ENCODE results near the gene CREBRF.
"Not testable (repeated sequence)": the region's sequence is repeated elsewhere in the genome, so short reads cannot be mapped to it uniquely, and the experiment has no call there.

Gene CREBRF

DNA sequence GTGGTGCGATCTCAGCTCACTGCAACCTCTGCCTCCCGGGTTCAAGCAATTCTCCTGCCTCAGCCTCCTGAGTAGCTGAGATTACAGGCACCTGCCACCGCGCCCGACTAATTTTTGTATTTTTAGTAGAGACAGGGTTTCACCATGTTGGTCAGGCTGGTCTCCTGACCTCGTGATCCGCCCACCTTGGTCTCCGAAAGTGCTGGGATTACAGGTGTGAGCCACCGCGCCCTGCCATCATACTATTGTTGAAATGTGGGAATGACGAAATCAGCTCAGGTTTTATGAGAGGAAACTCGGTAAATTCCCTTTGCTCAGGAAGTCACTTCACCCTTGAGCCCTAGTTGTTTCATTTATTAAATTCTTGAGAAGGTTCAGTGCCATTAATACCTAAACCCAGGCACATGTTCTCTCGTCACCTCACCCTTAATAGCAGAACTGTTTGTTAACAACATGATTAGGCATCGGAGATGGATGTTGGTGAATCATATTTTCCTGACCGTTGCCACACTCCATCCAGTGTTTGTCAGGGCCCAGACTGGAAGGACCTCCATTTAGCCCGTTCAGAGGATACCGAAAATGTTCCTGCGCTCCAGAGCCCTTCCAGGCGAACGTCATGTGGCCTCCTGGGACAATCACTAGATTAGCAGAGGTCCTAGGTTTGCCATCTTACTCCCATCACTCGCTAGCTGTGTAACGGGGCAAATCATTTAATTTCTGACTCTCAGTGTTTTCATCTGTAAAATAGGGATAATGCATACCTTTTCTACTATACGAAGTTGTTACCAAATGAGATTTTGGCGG lies 20.0 kb upstream of the CREBRF start:
- no peak for DNase-seq

DNA sequence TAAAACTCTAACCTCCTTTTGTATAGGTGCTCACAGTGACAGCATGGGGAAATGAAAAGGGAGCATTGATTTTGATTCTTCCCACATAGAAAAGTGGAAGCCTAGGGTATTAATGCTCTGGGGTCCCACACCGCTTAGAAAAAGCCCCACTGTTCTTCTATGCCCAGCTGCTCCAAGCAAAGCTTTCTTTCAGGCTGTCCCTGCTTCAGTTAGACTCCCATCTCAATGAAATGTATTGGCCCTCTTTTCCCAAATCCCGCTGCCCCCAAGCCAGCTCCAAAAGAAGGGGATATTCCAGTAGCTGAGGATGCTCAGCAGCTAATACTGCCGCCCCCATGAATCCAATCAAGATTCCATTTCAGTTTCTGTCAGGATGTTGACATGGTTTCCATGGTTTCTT lies 17.0 kb upstream of the CREBRF start:
- no peak for DNase-seq

- DNase-seq = no peak
Measured at GRCh38 chr5:173039964-173040363, 16.2 kb upstream of the CREBRF start.

DNA sequence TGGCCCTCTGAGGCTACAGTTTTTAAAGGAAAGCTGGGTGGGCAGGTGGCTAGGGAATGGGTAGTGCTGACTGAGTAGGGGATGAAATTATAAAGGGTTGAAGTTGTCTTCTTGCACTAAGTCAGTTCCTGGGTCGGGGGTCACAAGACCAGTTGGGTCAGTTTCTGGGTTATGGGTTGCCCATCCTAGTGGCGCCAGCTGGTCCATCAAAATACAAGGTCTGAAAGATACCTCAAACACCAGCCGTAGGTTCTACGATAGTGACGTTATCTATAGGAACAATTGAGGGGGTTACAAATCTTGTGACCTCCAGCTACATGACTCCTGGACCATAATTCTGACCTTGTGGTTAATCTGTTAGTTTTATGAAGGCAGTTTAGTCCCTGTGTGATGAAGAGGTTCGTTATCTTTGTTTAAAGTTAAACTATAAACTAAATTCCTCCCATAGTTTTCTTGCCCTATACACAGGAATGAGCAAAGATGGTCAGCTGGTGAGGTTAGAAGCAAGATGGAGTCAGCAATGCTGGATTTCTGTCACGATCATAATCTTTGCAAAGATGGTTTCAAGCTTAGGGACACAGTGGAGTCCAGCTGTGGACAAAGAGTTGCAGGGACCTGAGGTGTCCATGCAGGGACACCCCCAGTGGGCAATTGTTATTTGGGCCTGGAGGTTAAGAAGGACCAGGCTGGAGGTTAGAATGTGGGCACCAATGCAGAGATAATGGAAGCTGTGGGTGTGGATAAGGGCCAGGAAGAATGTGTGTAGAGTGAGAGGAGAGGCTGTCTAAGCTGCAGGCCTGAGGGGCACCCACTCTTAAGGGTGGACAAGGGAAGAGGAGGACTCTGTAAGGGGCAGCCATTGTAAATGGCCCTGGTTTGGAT lies 14.0 kb upstream of the CREBRF start:
- DNase-seq = peak; percentile 29

DNA sequence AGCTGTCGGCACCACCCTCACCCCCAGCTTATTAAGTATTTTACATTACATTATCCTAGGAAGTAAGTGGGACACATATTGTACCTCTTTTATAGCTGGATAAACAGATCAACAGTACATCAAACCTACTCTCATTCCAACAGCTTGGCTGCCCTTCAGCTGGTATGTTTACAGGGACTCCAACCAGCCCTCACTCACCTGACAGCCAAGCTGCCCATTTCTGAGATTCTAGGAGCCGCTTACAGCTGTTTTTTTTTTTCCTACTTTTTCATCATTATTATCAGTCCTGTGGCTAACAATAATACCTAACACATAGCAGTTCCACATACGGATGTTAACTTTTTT lies 13.4 kb upstream of the CREBRF start:
- no peak for DNase-seq

GRCh38 chr5:173045474-173045873 lies 10.7 kb upstream of the CREBRF start:
- DNase-seq = no peak

DNA sequence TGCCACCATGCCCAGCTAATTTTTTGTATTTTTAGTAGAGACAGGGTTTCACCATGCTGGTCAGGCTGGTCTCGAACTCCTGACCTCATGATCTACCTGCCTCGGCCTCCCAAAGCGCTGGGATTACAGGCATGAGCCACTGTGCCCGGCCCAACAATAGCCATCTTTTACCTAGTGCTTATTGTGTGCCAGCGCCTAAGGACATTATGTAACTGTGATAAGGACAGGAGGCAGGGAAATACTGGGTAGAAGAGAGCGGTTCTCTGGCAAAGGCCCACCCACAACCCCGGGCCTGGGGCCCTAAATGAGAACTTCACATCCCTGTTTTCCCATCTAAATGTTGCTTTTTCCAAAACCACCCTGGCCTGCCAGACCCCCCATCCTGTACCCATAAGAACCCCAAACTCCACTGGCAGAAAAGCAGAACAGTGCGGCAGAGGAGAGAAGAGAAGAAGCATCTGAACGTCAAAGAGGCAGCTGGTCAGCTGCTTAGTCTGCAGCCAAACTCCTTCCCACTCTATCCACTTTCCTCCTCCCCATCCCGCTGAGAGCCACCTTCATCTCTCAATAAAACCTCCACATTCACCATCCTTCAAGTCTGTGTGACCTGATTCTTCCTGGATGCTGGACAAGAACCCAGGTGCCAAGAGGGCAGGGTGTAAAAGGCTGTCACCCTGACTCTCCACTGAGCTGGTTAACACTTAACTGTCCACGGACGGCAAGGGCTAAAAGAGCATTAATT lies 8.9 kb upstream of the CREBRF start:
- DNase-seq = not testable (repeated sequence)

DNA sequence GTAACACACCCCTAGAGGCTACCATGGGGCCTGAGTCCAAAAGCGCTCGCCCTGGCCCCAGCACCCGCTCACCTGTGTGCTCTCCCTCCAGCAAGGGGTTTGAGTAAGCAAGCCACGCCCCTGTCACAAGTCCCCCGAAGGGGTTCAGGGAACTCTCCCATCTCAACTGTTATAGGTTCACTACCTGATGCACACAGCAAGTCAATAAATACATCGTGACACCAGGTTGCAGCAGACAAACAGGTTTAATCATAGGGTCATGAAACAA lies 8.4 kb upstream of the CREBRF start:
- DNase-seq = no peak

DNA sequence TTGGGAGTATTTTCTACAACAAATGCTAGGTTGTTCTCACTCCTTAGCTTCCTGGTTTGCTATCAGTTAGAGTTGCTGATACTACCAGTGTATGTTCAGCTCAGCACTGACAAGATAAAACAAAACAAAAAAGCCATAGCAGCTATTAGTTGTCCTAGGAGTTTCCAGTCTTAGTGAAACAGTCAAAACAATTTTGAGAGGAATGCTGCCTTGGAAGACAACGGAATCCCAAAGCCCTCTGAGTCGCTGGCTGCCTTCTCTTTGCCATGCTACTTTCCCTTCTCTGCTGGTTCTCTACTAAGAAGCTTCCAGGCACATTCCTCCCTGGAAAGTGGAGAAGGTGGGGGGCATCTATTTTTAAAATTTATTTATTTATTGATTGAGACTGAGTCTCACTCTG lies 5.4 kb upstream of the CREBRF start:
- DNase-seq = no peak

DNA sequence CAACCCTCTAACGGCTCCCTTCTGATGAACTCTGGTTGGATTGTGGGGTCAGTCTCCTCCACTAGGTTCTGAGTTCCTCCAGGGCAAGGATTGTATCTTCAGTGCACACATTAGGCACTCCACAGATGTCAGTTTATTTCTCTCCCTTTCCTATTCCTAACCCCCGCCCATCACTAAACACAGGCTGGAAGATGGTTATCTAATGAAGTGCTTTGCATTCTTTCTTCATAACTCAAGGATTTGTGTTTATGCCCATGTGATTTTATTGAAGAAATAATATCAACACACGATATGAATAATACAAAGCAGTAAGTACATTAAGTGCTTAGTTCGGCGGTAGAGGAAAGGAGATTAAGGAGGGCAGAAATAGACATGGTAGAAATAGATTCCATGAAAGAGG lies 4.4 kb upstream of the CREBRF start:
- DNase-seq = peak; percentile 86

GRCh38 chr5:173053041-173053440 lies 3.1 kb upstream of the CREBRF start:
- DNase-seq = no peak

DNA sequence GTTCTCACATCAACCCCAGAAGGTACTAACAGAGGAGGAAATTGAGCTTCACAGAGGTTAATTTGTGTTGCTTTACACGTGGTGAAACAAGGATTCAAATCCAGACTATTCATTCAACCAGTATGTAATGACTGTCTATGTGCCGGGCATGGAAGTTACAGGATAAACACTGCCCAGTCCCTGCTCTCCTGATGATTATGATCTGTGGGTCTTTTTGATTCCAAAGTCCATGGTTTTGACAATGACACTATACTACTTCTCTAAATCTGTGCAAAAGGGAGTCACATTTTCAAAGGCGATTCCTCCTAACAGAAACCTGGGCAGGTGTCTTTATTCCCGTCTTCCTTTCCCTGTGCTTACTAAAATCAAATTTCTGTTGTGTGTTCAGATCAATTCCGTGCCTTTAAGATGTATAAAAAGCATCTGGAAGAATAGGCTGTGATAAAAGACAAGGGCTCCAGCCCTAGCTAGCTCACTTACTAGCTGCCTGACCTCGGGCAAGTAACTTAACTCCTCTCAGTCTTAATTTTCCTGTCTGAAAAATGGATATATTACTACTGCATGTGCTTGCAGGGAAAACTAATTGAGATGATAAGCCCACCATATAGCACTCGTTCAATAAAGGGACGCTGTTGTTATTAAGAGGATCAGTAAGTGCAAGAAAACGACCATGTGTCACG lies 970 bp upstream of the CREBRF start:
- DNase-seq = no peak

DNA sequence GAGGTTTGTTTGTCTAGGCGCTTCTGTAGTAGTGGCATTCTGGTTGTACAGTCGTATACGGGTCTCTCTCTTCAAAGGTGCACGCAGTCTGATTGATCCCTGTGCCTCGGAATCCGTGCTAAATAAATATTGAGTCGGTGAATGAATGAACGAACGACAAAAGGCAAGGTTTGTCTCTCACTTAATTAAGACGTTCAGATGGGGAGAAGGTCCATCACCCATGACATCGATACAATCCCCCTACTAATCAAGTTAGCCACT lies 500 bp upstream of the CREBRF start:
- DNase-seq = peak; percentile 9

GRCh38 chr5:173056783-173057061 lies 570 bp downstream of the CREBRF start:
- no peak for DNase-seq

DNA sequence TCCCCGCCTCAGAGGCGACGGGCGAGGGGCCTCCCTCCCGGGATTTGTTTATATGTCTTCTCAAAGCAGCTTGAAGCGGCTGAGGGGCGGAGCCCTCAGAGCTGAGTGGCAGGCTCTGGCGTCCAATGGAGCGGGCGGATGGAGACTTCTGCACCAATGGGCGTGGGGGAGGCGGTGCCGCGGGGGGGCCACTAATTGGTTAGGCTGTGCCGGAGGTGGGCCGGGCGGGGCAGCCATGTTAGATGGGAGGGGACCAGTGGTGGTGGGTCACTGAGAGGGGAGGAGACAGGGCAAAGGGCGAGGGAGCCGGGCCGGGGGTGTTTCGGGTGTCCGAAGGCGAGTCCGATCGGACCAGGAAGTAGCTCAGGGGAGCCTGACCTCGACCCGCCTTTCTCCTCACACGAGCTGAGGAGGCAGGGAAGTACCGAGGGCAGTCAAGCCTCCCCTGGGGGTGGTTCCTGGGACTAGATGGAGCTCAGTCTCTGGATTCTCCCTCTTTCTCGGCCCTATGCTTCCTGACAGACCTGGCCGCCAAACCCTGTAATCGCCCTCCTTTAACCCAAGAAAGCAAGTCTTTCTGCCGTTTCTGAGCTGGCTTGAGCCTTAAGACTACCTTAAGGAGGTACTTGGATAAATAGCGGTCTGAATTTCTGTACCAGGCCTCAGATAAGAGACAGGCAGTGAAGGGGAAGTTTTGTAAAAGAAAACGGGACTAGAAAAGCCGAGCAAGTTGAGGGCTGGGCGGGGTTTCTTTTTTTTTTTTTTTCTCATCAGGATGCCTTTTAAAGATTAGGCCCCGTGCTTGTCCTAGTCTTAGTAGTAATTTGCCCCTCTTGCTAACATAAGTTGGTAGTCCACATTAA lies 1.1 kb downstream of the CREBRF start:
- DNase-seq = peak; percentile 96

DNA sequence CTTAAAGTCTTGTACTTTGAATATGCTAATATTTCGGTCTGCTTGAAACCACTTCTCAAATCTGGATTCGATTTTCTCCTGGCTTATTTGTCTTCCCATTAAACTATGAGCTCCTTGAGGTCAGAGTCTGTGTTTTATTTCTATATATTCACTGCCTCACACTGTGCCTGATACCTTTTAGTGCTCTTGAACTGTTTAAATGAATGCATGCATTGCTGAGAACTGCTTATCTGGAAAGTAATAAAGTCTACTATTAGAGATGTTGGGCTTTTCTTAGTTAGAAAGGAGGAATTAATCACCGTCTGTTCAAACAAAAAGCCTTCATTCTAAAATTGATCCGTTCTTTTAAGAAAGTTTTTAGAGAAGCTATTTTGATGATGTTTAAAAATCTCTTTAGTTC lies 6.0 kb downstream of the CREBRF start:
- no peak for DNase-seq

GRCh38 chr5:173065155-173065554 lies 9.0 kb downstream of the CREBRF start:
- DNase-seq = no peak

DNA sequence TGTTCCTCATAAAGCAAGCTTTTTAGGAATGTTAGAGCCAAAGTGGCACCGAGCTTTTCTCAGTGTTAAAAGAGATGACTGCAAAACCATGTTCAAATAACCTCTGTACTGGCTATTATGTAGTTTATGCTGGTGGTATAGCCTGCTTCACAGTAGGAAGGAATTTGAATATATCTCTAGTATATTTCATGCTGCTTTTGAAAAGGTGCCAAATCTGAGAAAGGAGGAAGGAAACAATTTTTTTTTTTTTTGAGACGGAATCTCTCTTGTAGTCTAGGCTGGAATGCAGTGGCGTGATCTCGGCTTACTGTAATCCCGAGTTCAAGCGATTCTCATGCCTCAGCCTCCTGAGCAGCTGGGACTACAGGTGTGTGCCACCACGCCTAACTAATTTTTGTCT lies 13.5 kb downstream of the CREBRF start:
- no peak for DNase-seq

GRCh38 chr5:173075137-173075843 lies 19.1 kb downstream of the CREBRF start:
- no peak for DNase-seq

GRCh38 chr5:173075970-173076369 lies 19.8 kb downstream of the CREBRF start:
- no peak for DNase-seq

DNA sequence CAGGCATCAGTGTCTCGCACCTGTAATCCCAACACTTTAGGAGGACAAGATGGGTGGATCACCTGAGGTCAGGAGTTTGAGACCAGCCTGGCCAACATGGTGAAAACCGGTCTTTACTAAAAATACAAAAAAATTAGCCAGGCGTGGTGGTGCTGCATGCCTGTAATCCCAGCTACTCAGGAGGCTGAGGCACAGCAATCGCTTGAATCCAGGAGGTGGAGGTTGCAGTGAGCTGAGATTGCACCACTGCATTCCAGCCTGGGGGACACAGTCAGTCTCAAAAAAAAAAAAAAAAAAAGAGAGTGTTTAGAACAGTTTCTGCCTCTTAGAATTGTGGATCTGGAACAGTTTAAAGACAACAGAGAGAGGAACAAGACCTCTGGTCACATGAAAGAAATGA lies 20.3 kb downstream of the CREBRF start:
- not testable (repeated sequence) for DNase-seq

DNA sequence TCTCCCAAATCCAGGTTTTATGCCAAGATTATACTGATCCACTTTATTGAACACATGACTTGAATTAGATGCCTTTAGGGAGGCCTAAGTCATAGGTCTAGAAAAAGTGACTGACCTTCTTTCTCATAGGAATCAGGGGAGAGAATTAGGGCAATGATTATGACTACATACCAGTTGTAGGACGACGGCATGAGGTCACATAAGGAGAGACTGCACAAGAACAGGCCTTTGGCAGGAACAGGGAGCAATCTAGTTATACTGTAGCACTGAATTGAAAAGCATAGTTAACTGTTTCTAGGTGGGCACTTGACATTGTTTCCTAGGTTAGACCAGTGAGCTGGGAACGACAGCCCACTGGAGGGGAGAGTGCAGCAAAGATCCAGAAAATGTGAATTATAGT lies 22.7 kb downstream of the CREBRF start:
- DNase-seq = no peak
